HG02678 (cell line): Measurements from ENCODE around the gene ZCWPW1.
A peak's percentile ranks its signal among the peaks of the same experiment; 100 is the strongest.

Source experiments
- ATAC-seq: cut with Tn5 transposase; IDR thresholded peaks from one replicate; pipeline ENCODE4 v1.9.1; 2021; ENCODE audit warnings: mild to moderate bottlenecking, moderate library complexity; ENCODE audit not compliant: unreplicated experiment

The ZCWPW1 gene, protein sequence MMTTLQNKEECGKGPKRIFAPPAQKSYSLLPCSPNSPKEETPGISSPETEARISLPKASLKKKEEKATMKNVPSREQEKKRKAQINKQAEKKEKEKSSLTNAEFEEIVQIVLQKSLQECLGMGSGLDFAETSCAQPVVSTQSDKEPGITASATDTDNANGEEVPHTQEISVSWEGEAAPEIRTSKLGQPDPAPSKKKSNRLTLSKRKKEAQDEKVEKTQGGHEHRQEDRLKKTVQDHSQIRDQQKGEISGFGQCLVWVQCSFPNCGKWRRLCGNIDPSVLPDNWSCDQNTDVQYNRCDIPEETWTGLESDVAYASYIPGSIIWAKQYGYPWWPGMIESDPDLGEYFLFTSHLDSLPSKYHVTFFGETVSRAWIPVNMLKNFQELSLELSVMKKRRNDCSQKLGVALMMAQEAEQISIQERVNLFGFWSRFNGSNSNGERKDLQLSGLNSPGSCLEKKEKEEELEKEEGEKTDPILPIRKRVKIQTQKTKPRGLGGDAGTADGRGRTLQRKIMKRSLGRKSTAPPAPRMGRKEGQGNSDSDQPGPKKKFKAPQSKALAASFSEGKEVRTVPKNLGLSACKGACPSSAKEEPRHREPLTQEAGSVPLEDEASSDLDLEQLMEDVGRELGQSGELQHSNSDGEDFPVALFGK

DNA sequence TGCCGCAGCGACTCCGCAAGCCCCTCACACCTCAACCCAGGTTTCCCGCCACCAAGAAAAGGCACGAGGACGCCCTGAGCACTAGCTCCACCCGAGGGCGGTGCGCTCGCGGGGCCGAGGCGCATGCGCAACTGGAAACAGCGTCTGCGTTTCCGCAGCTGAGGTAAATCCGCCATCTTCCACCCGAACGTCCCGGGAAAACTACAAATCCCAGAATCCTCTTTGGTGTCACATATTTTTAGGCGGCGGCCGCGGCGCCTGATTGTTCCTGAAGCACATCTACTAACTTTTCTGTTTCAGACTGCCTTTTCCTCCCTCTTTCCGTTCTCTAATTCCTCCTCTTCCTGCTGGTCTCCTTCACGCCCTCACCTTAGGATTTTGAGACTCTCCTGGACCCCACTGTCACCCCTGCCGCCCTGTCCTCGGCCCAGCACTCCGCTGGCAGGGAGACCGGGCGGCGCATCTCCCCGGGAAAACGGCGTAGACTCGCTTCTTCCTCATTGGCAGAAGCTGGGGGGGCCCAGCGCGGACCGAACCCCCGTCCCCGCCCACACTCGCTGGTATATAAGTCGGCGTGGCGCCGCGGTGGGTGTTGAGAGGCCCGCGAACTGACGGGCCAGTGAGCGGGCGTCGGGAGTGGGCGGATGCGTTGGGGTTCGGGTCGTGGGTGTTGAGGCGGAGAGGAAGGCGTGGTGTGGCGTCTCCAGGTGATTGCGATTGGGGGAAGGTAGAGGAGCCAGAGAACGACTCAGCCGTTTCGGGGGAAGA, at the start of gene ZCWPW1:
Gene ZCWPW1, minus strand, starts transcription at position 505 of the 768 bp plus-strand sequence. CDS start 8,054 bp downstream, outside the sequence.
- peak; percentile 48 for ATAC-seq

- no peak for ATAC-seq
Observed at GRCh38 chr7:100477871-100478267, 49.4 kb upstream of the ZCWPW1 start.

DNA sequence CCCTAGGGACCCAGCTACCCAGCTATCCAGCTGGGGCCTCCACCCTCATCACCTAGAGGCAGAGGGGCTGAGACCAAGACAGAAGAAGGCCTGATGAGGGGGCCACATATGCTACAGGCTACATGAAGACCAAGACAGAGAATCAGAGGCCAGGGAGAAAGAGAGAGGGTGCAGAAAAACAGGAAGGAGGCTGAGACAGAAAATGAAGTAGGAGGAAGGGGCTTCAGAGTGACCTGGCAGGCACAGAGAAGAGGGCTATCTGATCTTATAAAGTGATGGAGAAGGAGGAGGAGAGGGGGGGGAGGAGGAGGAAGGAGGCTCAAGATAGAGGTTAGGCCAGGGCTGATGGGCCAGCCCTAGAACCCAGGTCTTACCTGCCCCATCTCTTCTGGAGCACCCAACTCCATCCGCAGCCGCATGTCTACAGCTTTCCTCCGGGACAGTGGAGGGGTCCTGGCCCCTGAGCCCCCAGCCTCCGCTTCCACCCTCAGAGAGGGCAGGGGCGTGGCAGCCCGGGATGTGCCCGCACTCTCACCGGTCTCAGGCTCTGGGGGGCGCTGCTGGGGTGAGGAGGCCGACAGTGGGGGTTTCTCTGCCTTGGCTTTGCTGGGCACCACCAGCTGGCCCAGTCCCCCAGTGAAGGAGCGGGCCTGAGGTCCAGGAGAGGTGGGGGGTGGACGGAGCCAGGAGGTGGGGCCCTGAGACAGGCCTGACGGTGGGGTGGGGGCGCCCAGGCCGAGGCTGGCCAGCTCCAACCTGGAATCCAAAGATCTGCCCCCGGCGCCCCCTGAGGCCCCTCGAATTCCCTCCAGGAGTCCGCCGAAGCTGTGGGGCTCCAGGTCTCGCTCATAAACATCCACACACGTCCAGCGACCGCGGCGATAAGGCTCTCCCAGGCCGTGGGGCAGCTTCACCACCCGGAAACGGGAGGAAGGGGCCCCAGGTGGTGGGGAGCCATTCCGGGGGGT, 48.7 kb upstream of the ZCWPW1 start:
- ATAC-seq, result no peak

DNA sequence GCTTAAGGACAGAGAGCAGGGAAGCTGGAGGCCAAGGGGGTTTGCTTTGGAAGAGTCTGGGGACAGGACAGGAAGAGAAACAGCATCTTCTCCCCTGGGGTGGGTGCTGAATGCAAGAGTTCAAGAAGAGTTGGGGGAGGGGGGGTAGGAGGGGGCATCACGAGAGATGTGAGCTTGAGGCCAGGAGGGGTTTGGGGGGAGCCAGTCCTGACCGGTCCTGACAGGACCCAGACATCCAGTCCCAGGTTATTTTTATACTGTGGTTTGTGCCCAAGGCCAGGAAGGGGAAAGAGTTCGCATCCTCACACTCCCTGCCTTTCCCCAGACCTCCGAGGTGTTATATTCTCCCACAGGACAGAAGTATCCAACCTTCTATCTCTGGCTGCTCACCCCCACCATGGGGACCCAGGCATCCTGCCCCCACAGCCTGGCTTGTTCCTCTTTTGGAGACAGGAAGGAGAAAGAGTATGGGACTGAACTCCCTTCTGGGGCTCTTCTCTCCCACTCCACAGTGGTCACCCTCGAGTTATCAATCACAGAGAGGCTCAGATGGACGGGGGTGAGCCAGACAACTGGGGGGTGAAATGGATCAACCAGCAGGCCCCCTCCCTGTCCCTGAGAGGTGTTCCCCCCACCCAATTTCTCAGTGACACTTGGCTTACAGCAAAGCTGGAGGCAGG, 47.7 kb upstream of the ZCWPW1 start:
- ATAC-seq, result no peak

GRCh38 chr7:100475549-100475948, 47.0 kb upstream of the ZCWPW1 start:
- ATAC-seq, result no peak

- ATAC-seq, result no peak
Observed at GRCh38 chr7:100472854-100473499, 44.5 kb upstream of the ZCWPW1 start.

- no peak for ATAC-seq
Observed at GRCh38 chr7:100472121-100472851, 43.8 kb upstream of the ZCWPW1 start.

DNA sequence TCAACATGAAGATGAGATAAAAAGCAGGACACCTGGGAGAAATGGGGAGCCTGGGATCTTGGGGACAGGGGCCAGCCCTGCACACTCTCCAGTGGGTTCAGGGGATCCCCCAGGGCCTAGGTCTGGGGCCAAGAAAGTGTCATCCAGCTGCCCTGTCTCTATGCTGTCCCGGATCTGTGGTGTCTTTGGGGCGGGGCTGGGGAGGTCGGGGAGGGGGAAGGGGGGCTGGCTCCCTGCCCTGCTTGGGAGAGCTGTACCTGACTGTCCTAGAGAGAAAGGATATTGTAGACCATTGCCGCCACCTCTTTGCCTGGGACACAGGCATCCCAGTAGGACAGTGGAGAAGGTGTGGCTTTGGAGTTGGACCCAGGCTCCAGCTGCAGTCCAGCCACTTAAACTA, 42.5 kb upstream of the ZCWPW1 start:
- ATAC-seq, result no peak

DNA sequence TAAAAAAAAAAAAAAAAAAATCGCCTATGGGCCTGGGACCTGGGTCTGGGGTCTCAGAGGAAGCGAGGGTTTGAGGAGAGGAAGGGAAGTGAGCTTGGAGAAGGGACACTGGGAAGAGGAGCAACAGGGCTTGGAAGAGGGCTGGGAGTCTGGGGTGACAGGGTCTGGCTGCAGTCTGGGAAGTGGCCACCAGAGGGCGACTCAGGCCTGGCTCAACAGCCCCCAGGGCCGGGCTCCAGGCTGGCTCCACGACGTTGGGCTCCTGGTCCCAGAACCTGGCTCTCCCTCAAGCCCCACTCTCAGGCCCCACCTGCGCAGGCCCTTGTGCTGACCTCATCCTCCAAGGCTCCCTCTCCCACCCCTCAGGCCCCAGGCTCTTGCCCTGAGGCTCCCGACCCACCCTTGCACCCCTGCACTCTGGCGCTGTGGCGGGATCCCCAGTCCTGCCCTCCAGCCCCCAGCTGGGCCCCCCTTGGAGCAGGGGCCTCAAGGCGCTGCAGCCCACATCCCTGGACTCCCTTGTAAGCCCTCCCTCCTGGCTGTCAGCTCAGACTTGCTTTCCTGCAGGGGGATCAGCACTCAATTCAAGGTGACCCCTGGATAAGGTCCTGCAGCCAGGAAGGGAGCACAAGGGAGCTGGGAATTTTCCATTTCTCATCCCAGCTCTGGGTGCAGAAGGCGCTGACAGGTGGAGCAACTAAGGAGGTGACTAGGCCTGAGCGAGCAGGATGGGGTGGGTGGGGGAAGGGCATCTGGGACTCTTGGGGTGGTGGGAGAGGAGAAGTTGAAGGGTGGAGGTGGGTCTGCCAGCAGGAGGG, 40.9 kb upstream of the ZCWPW1 start:
- peak; percentile 68 for ATAC-seq

GRCh38 chr7:100467638-100468373, 39.3 kb upstream of the ZCWPW1 start:
- ATAC-seq, result no peak

DNA sequence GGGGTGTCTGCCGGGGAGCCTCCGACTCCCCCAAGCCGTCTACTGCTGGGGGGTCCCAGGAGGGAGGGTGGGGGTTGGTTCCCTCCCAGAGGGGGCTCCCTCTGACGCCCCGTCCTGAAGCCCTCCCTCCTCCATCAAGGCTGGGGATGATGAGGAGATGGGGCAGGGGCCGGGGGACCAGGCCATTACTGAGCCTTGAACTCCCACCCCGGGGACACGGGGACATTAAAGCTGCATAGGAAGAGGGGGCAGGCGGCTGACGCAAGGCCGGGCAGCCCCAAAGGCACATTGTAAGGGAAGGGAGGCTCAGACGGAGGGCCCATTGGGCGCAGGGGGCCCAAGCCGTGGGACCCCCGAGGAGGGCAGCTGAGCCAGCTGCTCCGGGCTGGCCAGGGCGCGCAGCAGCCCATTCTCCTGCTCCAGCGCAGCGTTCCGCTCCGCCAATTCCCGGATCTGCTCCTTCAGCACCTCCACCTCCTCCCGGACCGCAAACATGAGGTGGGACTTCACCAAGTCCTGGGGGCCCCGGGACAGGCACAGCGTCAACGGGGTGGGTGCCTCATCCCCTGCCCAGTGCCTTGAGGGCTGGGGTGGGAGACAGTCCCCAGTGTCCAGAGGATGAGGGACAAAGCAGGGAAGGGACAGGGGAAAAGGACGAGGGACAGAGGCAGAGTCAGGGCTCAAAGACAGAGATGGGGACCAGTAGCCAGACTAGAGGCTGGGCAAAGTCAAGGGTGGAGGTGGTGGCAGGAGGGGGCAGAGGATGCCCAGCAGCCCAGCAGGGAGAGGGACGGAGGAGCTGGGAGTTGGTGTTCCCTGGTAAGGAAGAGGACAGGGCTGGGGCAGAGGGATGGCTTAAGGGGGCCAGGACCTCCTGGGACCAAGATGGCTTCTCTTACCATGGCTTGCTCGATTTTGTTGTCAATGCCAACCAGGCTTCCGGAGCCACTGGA, 38.4 kb upstream of the ZCWPW1 start:
- no peak for ATAC-seq

- no peak for ATAC-seq
Observed at GRCh38 chr7:100465702-100466311, 37.3 kb upstream of the ZCWPW1 start.

DNA sequence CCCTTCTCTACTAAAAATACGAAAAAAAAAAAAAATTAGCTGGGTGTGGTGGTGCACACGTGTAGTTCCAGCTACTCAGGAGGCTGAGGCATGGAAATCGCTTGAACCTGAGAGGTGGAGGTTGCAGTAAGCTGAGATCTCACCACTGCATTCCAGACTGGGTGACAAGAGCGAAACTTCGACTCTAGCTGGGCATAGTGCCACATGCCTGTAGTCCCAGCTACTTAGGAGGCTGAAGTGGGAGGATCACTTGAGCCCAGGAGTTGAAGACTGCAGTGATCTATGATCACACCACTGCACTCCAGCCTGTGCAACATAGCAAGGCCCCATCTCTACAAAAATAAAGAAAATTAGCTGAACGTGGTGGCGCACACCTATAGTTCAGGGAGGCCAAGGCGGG, 36.8 kb upstream of the ZCWPW1 start:
- no peak for ATAC-seq

- ATAC-seq, result no peak
Observed at GRCh38 chr7:100464791-100465190, 36.3 kb upstream of the ZCWPW1 start.

- no peak for ATAC-seq
Observed at GRCh38 chr7:100464210-100464660, 35.7 kb upstream of the ZCWPW1 start, which contains the start of gene SPACDR. Gene SPACDR (minus strand): TSS chr7:100464260. CDS start chr7:100464025, 235 bp downstream.
